Raji (cell line): ENCODE data around the gene CYREN.

Experiments
- POLR2A ChIP-seq: IDR thresholded peaks from 2 replicates; pipeline ENCODE4 v1.6.1; 2011; ENCODE audit warnings: low read depth, low read length, control low read depth; ENCODE audit not compliant: insufficient read depth

CYREN gene

DNA sequence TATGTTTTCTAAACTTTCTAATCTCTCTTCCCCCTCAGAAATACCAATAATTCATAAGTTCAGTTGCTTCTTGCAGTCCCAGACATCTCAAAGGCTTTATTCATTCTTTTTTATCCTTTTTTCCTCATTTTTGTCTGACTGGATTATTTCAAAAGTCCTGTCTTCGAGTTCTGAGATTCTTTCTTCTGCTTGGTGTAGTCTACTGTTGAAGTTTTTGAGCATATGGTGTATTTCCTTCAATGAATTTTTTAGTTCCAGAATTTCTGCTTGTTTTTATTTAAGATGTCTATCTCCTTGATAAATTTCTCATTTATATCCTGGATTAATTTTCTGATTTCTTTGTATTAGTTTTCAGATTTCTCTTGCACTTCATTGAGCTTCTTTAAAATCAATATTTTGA, 14.2 kb downstream of the CYREN start:
- TF ChIP-seq POLR2A: no peak

- TF ChIP-seq POLR2A: no peak
Measured at GRCh38 chr7:135154734-135155133, 15.8 kb downstream of the CYREN start.

- no peak for TF ChIP-seq POLR2A
Measured at GRCh38 chr7:135152442-135152841, 18.1 kb downstream of the CYREN start.

DNA sequence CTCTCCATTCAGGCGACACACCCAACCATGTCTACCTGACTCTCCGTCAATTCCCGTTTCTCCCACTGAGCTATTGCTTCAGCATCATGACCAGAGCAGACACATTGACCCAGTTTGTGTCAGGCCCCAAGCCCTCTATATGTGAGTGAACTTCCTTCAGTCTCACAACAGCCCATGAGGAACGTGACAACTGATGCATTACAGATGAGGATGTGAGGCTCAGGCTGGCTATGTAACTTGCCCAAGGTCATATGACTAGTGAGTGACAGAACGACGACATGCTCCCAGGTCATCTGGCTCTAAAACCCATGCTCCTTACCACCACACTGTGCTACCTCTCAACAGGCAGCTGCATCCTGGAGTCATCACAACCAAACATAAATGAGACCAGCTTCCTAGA, 19.0 kb downstream of the CYREN start:
- no peak for TF ChIP-seq POLR2A

- TF ChIP-seq POLR2A: no peak
Measured at GRCh38 chr7:135151132-135151531, 19.4 kb downstream of the CYREN start.

DNA sequence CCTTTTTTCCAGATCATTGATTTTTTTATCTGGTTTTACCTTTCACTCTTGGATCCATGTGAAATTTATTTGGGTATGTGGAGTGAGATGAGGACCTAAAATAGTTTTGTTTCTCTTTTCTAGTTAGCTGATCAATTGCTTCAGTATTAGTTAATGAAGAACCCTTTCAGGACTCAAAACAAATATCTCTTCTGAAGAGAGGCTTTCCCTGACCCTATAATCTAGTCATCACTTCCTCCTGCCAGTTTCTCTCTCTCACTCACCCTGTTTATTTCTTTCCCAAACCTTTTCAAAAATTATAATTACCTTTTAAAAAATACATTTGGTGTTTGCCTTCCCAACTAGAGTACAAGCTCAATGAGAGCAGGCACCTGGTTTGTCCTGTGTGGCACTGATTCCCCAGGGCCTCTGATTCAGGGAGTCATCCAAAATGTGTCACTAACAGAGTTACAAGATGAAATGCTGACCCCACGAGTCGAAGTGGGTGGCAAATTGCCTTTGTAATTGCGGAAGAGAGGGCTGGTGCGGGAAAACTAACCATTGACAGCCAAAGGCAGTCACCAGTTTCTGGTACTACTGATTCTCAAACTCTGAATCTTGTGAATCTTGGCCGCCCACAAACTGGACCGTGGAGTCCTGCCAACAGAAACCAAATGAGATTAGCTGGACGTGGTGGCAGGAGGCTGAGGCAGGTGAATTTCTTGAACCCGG, 20.3 kb downstream of the CYREN start:
- TF ChIP-seq POLR2A: no peak

GRCh38 chr7:135147899-135148721, 22.4 kb downstream of the CYREN start, which contains the start of gene TMEM140:
Gene TMEM140, plus strand, starts transcription at chr7:135148072. Its CDS starts 16,370 bp downstream, at chr7:135164442.
- TF ChIP-seq POLR2A: peak; percentile 25; the same call in 1 of the 2 replicates

DNA sequence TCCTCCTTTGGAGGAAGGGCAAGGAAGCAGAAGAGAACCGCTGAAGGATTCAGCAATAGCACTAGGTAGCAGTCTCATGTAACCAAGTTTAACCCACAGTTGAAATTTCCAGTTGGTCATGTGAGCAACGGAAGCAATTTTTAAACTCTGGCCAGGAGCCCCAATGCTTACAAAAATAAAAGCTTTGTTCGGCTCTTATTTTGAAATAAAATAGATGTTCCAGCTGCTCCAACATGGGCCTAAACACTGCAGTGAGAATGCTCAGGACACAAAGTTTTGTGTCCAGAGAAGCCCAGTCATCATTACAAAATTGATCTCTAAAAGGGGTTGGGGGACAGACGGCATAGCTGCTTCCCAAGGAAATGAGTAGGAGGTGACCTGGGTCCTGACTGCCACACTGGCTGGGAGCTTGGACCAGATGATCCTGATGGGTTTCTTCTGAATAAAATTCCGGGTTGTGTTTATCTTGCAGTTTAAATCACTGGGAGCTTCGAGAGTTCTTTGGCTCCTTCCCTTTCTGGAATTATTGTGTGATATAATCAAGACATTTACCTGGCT, 23.1 kb downstream of the CYREN start:
- TF ChIP-seq POLR2A: 0 out of 2 replicates have a peak, but pooled peaks have one; percentile 0

- TF ChIP-seq POLR2A: no peak
Measured at GRCh38 chr7:135143885-135144668, 26.4 kb downstream of the CYREN start.

- TF ChIP-seq POLR2A: no peak
Measured at GRCh38 chr7:135129579-135129978, 40.9 kb downstream of the CYREN start.

DNA sequence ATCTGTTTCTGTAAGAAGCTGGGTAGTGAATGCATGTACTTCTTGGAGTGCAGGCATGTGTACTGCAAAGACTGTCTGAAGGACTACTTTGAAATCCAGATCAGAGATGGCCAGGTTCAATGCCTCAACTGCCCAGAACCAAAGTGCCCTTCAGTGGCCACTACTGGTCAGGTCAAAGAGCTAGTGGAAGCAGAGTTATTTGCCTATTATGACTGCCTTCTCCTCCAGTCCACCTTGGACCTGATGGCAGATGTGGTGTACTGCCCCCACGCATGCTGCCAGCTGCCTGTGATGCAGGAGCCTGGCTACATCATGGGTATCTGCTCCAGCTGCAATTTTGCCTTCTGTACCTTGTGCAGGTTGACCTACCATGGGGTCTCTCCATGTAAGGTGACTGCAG, 41.6 kb downstream of the CYREN start:
- no peak for TF ChIP-seq POLR2A

- no peak for TF ChIP-seq POLR2A
Measured at GRCh38 chr7:135121868-135122267, 48.6 kb downstream of the CYREN start.

GRCh38 chr7:135117096-135117495, 53.4 kb downstream of the CYREN start:
- no peak for TF ChIP-seq POLR2A
